ENCODE measurements around the gene TGFB2. TPM values are rescaled to one million over a fixed set of nuclear protein-coding genes. Genes with fewer than 3 reads are reported as not detected.

TGFB2 gene
- total RNA-seq, 1 donor from 2014 or later: 10.2 TPM

DNA sequence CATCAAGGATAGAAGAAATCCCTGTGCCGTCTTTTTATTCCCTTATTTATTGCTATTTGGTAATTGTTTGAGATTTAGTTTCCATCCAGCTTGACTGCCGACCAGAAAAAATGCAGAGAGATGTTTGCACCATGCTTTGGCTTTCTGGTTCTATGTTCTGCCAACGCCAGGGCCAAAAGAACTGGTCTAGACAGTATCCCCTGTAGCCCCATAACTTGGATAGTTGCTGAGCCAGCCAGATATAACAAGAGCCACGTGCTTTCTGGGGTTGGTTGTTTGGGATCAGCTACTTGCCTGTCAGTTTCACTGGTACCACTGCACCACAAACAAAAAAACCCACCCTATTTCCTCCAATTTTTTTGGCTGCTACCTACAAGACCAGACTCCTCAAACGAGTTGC, 99.0 kb downstream of the TGFB2 start:
- DNase-seq (no peak), ATAC-seq (no peak)
- intact Hi-C loops (cut with DNase I): no loop called here

DNA sequence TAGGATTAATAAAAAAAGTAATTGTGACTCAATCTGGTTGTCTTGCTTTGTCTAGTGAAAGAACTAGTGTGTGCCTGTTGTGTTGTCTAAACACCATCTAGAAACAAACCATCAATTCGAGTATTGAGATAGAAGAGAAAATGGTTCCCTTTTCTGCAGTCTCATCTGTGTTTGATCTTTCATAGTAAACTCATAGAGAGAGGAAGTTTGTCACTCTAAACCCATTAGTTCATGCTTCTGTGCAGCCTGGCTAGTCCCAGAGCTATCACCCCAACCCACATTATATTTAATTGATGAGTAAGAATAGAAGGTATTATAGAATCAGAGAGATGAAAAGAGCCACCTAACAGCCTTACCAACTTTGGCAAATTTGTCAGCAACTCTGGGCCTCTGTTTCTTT, 99.5 kb downstream of the TGFB2 start:
- DNase-seq: no peak
- H3K4me1 ChIP-seq: no peaks in the 10 kb centered on the region
- no peak overlapping the region for H3K27ac ChIP-seq
- TF ChIP-seq CTCF (IDR thresholded peaks at IDR 0.05): no peak
- no peaks in the 10 kb centered on the region for H3K36me3 ChIP-seq
- no peaks in the 10 kb centered on the region for H3K9me3 ChIP-seq
- no peak for ATAC-seq
- no peak overlapping the region for H3K4me3 ChIP-seq
- intact Hi-C loops (cut with DNase I): no loop called here
- H3K27me3 ChIP-seq (ENCODE audit: low read depth): no peaks in the 10 kb centered on the region

More for the DNA sequence above, 99.0 kb downstream of the TGFB2 start:
- no peak for TF ChIP-seq CTCF (IDR thresholded peaks at IDR 0.05)
- Histone ChIP-seq H3K9me3 (no peaks in the 10 kb centered on the region), H3K4me3 (no peak overlapping the region), H3K27ac (no peak overlapping the region), H3K36me3 (no peaks in the 10 kb centered on the region), H3K4me1 (no peaks in the 10 kb centered on the region), H3K27me3 (ENCODE audit: low read depth) (no peaks in the 10 kb centered on the region)

DNA sequence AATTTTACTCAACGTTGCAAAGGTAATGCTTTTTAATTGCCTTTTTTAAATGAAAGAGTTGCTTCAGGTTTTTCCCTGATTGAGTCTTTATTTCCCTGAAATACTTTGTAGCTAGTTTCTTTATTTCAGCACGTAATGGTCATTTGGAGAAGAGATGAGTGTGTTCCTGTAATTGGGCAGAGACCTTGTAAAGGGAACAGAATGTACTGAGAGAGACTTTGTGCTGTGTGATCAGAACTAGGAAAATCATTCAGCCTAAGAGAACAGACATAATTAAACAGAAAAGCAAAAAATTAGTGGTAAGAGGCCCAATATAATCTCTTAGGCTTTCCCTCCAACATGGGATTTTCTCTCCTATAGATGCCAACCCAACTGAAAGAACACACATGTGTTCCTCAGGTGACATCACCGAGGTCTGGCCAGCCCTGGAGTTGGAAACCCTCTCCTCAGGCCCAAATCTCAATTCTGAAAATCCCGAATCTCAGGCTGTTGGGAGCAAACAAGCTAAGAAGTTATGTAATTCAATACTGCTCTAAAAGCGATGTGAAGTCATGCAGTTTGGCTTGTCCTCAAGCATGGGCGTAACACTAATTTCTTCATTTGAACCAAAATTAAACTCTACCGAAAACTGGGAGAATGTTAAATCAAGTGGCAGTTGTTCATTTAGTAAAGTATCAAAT, 102.0 kb downstream of the TGFB2 start:
- H3K27me3 ChIP-seq (ENCODE audit: low read depth): no peaks in the 10 kb centered on the region
- H3K4me3 ChIP-seq: no peak overlapping the region
- H3K4me1 ChIP-seq: no peaks in the 10 kb centered on the region
- no peak for DNase-seq
- intact Hi-C loops (cut with DNase I): no loop called here
- no peak for TF ChIP-seq CTCF (IDR thresholded peaks at IDR 0.05)
- no peak for ATAC-seq
- H3K27ac ChIP-seq: no peak overlapping the region
- H3K36me3 ChIP-seq: no peaks in the 10 kb centered on the region
- no peaks in the 10 kb centered on the region for H3K9me3 ChIP-seq

GRCh38 chr1:218451415-218451814, 106.3 kb downstream of the TGFB2 start:
- Histone ChIP-seq H3K27ac (no peak overlapping the region), H3K4me1 (no peaks in the 10 kb centered on the region), H3K9me3 (no peaks in the 10 kb centered on the region), H3K27me3 (ENCODE audit: low read depth) (no peaks in the 10 kb centered on the region), H3K36me3 (no peaks in the 10 kb centered on the region), H3K4me3 (no peak overlapping the region)
- no peak for TF ChIP-seq CTCF (IDR thresholded peaks at IDR 0.05)
- no peak for ATAC-seq
- intact Hi-C loops (cut with DNase I): no loop called here
- no peak for DNase-seq

- H3K4me3 ChIP-seq: no peak overlapping the region
- H3K4me1 ChIP-seq: peaks cover 6% of the 10 kb centered on the region
- no peak overlapping the region for H3K27ac ChIP-seq
- intact Hi-C loops (cut with DNase I): no loop called here
- DNase-seq (no peak), ATAC-seq (no peak)
- H3K27me3 ChIP-seq (ENCODE audit: low read depth): no peaks in the 10 kb centered on the region
- no peaks in the 10 kb centered on the region for H3K36me3 ChIP-seq
- TF ChIP-seq CTCF (IDR thresholded peaks at IDR 0.05): no peak
- H3K9me3 ChIP-seq: no peaks in the 10 kb centered on the region
Measured at GRCh38 chr1:218454700-218455282, 109.7 kb downstream of the TGFB2 start.

All from lower lobe of right lung (tissue), 2 donors.